Right renal pelvis (tissue), 4 donors: ENCODE measurements around the gene BDH1. TPM values are rescaled to one million over a fixed set of nuclear protein-coding genes. Genes with fewer than 3 reads are reported as not detected.
"Not testable (repeated sequence)": the region's sequence is repeated elsewhere in the genome, so short reads cannot be mapped to it uniquely, and the experiment has no call there.

Experiments used
- DNase-seq, 4 donors: peaks; one replicate each; pipeline ENCODE4 v3.0.0-alpha.2; 2013; ENCODE audit warnings: low read depth in 4 of 4, low spot score in 3 of 4, missing footprints in 1 of 4
- polyA plus RNA-seq, 4 donors: library from polyadenylated mRNA; unstranded; fragments of 120-200 nt; gene quantifications; one replicate each; pipeline ENCODE4 v1.2.1, GENCODE V29; 2013; ENCODE audit not compliant: insufficient read length in 4 of 4

The BDH1 gene
- polyA plus RNA-seq, 4 donors = 35.5 to 47.6 (median 41.2) TPM

DNA sequence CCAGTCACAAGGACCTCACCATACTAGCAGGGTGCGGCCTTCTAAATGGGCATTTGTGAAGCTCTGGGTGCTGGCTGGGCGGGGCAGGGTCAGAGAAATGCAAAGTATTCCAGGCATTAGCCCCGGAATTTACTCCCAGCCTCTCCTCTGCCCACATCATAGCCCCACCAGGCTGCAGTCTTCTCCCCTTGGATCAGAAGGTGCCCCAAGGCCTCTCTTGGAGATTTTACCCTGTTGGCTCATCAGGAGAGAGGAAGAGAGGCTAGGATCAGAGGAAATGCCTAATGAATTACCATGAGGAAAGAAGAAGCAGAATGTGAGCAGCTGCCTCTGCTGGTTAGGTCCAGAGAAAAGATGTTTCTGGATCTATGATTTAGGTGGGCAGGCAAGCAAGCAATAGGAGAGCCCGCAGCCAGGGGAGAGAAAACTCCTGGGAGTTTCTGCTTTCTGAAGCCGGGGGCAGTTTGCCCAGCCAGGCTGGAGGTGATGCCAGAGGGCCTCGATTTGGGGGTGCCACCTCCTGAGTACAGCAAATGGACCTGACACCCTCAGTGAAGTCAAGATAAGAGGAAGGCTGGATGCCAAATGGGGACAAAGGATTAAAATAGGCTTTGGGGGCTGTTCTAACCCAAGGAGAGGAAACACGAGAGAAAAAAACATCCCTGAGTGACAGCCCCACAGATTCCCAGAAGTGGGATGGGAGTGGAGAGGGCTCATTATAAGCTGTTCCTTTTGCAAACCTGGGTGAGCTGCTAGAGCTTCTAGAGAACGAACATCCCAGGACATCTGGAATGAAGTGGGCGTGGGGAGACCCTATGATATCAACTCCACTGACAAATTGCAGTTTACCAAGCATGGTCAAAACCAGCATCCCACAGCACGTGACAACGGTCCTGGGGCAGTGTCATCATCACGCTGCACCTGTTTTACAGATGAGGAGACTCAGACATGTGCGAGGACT is 65.4 kb downstream of the BDH1 start:
- DNase-seq = no peak

DNA sequence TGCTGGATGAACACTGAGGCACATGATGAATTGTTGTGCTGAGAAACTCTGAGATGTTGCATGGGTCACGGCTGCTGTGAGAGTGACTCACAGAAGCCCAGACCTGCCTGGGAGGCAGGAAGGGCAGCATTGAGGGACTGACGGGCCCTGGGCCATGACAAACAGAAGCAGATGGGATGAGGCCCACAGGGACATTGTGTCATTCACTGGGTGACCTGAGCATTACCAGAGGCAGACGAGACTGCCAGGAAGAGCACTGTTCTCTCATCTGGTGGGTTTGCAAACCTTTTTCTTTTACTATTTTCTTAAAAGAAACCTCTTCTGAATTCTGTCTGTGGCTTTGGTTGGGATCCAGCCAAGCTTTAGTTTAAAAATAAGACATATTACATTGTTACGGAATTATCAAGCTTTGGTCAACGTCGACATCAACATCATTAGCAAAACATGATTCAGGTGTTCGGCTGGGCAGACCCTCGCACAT is 67.8 kb downstream of the BDH1 start:
- DNase-seq = no peak

DNA sequence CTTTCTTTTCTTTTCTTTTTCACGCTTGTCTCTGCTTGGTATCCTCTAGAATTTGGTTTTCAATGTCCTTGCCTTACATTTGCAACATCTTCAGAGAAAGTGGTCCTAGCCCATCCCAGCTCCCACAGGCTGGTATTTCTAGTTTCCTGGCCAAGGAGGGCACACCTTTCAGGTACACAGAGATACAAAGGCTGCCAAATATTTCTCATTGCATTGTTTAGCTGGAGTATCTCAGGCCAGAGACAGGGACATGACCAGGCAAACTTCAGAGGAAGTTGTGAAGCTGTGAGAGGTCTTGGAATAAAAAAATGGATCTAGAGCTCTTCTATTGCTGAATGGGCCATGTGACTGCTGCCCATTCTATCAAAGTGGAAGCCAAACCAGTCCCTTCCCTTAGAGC is 68.9 kb downstream of the BDH1 start:
- DNase-seq = no peak

DNA sequence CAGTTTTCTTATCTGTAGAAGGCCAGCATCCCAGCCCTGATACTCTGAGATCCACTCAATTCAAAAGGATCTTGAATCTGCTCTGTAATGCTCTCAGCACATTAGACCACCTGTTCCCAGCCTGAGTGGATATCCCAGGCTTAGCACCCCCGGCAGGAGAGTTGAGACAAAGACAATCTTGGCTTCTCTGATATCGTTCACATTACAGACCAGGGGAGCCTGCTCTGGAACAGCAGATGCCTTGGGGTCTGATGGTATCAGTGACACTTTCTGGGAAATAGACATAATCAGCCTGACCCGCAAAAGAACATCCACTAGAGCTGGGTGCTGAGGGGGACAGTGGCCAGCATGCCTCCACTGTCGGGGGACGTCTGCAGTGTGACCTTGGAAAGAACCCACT is 70.6 kb downstream of the BDH1 start:
- DNase-seq = no peak

DNA sequence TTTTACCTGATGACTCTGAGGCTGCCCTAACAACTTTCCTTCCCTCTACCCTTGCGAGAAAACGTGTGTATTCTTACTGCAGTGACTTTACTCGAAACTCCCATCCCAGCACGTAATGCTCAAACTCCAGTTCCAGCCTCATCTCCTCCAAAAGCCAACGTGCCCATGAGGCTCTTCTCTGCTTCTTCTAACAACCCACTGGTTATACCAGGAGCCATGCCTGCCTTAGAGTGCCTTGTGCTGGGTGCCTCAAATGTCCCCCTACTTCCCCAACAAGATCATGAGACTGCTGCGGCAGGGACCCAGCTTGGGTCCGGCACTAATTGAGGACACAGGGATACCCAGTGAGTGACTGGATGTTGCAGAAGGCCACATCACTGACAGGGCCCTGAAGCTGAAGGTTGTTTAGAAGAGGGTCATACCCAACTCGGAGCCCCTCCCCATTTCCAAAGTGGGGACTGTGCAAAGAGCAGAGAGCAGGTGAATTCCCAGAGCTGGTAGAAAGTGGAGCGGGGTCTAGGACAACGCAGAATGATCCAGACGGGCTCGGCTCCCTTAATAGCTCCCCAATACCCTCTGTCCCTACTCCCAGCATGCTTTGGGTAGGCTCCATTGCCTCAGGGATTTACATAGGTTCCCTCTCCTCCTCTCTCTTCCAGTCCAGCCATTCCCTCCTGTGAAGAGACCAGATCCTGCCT is 71.4 kb downstream of the BDH1 start:
- no peak for DNase-seq

DNA sequence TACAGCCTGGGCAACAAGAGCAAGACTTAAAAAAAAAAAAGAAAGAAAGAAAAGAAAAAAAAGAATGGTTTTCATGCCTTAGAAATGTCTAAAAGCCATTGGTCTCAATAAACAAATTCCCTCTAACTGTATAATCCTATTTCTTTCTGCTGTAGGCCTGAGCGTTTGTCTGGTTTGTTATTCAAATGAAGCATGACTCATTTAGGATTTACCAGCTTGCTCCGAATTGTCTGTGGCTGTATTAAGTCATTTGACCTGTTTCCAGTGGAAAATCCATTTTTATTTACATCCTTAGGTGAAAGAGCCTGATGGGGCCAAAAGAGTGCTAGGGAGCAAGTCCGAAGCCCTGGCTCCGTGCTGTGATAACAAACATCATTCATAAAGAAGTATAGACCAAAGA is 73.8 kb downstream of the BDH1 start:
- DNase-seq = no peak

DNA sequence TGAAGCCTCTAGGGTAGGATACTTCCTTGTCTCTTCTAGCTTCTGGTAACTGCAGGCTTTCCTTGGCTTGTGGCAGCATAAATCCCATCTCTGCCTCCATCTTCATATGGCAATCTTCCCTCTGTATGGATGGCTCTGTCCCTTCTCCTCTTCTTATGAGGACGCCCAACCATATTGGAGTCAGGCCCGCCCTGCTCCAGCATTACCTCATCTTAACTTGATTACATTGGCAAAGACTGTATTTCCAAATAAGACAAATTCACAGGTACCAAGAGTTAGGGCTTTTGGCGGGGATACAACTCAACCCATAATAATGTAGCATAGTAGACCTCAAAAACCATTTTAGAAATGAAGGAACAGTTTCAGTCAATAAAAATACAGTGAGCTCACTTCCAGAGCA is 75.4 kb downstream of the BDH1 start:
- no peak for DNase-seq

DNA sequence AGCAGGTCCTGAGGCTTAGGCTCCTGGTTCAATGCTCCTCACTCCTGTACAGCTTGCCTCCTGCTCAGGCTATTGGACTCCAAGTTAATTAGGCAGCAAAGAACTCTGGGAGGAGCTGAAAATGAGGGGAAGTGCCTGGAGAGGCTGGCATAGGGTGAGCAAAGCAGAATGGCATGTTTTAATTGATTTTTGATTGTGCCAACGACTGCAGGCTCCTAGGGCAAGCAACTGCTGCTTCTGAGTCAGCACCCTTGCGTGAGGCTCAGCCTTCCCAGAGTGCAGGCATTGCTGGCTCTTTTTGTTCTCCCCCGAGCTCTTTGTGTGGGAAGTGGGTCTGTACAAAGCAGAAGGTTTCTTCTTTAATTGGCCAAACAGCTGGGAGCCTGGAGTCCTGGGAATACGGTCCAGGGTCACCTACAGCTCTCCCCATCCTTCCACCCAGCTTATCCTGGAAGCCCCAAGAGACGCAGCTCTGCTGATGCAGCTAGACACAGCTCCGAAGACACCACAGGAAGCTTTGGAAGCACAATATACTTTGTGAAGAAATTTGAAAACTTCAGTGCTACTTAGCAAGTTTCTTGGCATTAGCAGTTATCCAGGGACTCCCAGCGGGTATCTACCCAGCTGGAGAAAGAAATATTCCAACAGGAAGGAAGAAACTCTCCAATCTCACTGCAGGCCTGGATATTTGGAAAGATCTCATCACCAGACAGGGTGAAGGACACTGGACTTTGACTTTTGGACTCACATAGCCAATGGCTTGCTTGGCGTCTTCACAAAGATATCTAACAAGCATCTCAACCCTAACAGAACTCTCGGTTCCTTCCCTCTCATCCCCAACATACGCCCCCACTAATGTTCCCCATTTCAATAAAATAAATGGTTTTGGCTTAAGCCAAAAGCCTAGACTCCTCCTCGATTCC is 76.8 kb downstream of the BDH1 start:
- no peak for DNase-seq

DNA sequence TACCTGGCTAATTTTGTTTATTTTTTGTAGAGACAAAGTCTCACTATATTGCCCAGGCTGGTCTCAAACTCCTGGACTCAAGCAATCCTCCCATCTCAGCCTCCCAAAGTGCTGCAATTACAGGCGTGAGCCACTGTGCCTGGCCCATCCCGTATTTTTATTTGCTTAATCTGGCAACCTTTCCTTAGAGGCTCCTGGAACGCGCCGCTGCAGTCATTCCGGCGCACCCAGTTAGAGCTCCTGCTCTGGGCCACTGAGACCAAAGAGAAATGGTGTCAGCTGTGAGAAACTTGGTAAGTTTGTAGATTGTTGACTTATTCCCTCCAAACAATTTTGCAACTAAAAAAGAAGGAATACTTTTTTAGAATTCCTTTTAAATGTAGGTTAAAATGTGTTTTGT is 78.0 kb downstream of the BDH1 start:
- DNase-seq = not testable (repeated sequence)

DNA sequence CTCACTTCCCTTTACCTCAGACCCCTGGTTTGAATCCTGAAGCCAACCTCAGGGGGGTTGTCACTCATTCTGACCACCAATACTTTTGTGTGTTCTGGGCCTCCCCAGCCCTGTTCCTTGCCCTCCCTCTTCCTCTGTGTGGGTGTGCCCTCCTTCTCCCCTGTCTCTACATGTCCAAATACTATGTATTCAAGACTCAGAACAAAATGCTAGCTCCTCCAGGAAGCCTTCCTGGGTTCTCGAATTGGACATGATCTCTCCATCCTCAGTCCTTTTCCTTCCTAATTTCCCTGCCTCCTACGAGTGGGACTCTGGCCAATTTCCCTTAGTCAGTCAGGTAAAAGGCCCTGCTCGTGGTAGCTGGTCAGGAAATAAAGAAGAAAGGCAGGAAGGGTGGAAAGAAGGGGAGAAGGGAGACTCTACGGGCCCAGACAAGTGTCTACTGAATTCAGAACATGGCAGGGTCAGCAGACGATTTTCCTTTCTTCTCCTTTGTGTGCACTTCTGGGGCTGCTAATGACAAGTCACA is 79.7 kb downstream of the BDH1 start:
- DNase-seq = no peak

DNA sequence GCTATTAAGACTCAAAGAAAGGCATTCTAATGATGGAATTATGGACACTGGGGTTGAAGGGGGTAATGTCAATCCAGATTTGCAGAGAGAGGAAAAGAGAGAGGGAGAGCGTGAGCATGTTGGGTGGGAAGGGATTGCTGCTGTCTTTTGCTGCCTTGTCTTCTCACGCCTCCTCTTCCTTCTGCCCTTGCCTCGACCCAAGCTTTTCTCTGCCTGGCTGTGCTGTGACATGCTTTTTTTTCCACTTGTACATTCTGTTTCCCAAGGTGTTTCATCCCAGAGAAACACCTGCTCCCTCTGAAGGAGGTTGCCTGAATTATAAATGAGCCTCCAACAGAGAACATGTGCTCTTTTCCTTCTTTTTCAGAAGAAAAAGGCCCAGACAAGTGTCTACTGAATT is 80.3 kb downstream of the BDH1 start:
- DNase-seq = no peak

DNA sequence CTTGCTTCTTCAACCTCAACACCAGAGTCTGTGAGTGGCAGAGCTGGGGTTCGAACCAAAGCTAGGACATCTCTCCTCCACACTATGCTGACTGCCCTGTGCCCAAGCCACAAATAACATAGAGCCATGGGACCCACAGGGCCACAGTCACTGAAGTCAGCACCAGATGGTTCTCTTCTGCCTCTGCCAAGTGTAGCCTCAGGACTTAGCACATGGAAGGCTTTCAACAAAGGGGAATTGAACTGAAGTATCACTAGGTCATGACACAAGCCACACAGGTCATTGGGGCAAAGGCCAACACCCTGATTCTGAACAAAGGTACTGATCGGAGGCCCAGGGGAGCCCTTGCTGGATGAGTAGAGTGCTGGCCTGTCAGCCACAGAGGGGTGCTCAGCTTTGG is 83.6 kb downstream of the BDH1 start:
- no peak for DNase-seq

DNA sequence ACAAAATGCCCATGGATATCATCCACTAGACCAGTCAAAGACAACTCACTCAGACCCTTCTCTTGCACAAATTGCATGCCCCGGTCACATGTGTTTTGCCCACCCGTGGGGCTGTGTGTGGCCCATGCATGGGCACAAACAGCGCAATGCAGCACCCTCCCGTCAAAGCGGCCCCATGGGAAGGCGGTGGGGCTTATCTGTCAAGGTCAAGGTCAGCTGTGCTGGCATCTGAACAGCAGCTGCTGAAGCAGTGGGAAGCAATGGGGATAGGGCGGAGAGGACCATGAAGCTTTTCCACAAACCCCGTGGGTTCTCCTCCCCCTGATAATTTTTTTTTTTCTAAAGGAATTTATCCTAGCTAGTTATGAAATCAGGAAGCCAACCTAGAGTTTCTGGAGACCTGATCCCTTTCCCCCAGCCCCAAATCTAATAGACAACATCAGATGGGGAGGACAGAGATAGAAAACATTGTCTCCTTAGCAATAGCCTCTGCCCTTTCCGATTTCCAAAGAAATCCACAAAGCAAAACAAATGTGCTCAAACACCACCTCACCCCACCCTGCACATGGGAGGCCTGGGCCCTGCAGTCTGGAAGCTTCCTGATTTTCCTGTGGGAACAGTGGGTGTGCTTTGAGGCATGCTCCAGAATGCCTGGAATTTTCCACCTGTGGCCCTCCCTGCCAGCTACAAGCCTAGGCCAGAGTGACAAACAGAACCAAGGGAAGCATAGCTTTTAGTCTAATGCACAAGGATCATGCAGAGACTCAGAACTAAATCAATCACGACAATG is 84.4 kb downstream of the BDH1 start:
- no peak for DNase-seq

DNA sequence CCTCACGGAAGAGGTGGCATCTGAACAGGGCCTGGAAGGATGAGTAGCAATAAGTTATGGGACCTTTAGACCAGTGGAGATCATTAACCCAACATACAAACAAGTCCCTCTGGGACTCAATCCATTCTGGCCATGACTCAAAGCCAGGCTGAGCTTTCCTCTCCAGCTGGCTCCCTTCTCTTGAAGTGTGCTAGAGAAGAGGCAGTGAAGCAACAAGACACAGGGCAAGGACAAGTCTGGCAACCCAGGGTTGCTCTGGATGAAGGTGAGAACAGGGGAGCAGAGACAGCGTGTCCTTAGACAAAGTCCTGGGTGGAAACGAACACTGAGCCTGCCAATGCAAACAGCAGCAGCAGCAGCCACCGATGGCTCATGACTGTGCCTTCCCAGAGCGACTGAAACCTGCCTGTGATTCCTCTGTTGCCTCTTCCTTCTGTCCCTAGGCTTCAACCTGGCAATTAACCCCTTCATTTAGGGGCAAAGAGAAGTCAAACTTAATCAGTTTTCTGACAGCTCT is 86.8 kb downstream of the BDH1 start:
- DNase-seq = no peak

DNA sequence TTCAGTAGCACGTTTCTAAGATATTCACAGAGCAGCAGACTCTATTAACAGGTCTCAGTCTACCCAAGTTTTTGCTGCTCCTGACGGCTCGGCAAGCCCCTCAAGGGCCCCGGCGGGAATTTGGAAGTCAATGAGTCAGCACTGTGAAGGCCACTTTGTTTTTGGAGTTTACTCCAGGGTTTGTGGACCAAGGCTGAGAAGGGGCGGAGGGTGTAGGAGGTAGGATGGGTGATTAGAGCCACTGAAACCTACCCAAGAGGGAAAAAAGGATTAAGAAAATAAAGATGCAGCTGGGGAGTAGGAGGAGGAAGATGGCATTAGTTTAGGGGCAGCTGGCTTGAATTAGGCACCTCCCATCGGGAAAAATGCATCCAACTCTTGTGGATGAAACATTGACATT is 87.6 kb downstream of the BDH1 start:
- no peak for DNase-seq

DNA sequence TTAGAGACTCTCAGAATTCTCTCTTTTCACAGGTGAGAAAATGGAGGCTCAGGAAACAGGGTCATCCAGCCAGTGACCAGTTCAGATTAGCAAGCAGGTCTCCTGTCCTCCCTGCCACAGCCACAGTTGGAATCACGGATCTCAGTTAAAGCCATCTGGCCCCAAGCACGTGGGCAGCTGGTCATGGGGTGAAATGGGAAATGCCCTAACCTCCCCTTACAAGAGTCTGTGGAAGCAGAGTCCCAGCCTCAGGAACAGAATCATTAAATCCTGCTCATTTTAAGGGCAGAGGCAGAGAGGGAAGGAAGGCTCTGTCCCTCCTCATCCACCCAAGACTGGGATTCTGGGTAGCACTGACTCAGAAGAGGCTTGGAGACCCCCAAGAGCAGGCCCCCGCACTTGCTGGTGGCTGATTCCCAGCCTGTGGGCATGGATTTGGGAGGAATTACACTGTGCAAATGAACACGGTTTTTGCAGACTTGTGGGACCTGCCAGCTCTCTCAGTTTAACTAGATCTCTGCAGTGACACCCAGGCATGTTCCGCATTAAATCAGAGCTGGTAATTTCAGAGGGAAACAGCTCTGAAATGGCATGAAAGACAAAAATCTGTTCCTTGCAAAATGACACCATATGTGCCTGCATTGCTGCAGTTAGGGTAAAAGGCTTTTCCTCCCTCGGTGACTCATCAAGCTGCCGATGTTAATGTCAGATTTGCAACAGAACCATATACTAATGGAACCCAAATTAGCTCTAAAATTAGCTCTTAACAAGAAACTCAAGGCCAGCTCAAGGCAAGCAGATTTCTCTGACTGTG is 89.0 kb downstream of the BDH1 start:
- no peak for DNase-seq

DNA sequence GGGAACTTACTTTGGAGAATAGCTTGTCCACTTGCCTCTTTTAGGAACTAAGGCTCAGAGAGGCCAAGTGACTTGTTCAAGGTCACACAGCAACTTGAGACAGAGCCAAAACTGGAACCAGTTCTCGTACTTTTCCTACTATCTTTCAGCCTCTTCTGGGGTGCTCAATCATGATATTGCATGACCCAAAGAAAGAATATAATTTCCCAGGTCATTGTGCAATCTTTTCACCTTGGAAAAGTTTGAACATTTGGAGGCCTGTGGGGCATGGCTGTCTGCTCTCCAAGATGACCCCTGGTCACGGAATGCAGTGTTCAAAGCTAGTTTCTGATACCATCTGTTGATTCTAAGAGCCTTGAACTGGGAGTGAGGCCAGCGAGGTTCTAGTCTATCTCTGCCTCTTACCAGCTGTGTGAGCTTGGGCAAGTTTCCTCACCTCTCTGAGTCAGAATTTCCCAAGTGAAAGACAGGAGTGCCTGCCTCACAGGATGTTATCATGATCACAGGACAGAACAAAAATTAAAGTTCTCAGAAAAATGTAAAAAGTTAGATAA is 89.7 kb downstream of the BDH1 start:
- DNase-seq = no peak
